ENCODE measurements around the gene RDH16.
"Not testable (repeated sequence)": the region's sequence is repeated elsewhere in the genome, so short reads cannot be mapped to it uniquely, and the experiment has no call there.

The RDH16 gene

GRCh38 chr12:56953314-56953713, 4.1 kb downstream of the RDH16 start:
- peak; percentile 2 for DNase-seq (ENCODE audit: low spot score)

GRCh38 chr12:56951582-56952339, 5.6 kb downstream of the RDH16 start:
- peak; percentile 7 for DNase-seq (ENCODE audit: low spot score)

GRCh38 chr12:56948881-56949280, 8.5 kb downstream of the RDH16 start:
- DNase-seq (ENCODE audit: low spot score) = no peak

GRCh38 chr12:56948457-56948777, 9.0 kb downstream of the RDH16 start:
- DNase-seq (ENCODE audit: low spot score) = no peak

- DNase-seq (ENCODE audit: low spot score) = no peak
These were observed 9.6 kb downstream of the RDH16 start for GRCh38 chr12:56947633-56948456.

- no peak for DNase-seq (ENCODE audit: low spot score)
These were observed 13.5 kb downstream of the RDH16 start for GRCh38 chr12:56943878-56944277.

- DNase-seq (ENCODE audit: low spot score) = not testable (repeated sequence)
These were observed 14.0 kb downstream of the RDH16 start for GRCh38 chr12:56943374-56943773.

GRCh38 chr12:56941299-56942017, 15.9 kb downstream of the RDH16 start:
- no peak for DNase-seq (ENCODE audit: low spot score)

- DNase-seq (ENCODE audit: low spot score) = not testable (repeated sequence)
These were observed 16.5 kb downstream of the RDH16 start for GRCh38 chr12:56940942-56941298.

GRCh38 chr12:56935752-56936151, 21.7 kb downstream of the RDH16 start:
- no peak for DNase-seq (ENCODE audit: low spot score)

- no peak for DNase-seq (ENCODE audit: low spot score)
These were observed 22.3 kb downstream of the RDH16 start for GRCh38 chr12:56935157-56935556.

GRCh38 chr12:56933826-56934625, 23.4 kb downstream of the RDH16 start, which contains the start of gene SDR9C7:
TSS of gene SDR9C7 (minus strand) at chr12:56934408. CDS start at chr12:56934261, 147 bp downstream.
- DNase-seq (ENCODE audit: low spot score) = no peak

GRCh38 chr12:56932867-56933266, 24.5 kb downstream of the RDH16 start:
- DNase-seq (ENCODE audit: low spot score) = no peak

GRCh38 chr12:56932146-56932545, 25.3 kb downstream of the RDH16 start:
- no peak for DNase-seq (ENCODE audit: low spot score)

GRCh38 chr12:56931474-56931978, 25.9 kb downstream of the RDH16 start:
- DNase-seq (ENCODE audit: low spot score) = peak; percentile 39

GRCh38 chr12:56930241-56930640, 27.2 kb downstream of the RDH16 start:
- DNase-seq (ENCODE audit: low spot score) = no peak

- DNase-seq (ENCODE audit: low spot score) = no peak
These were observed 27.6 kb downstream of the RDH16 start for GRCh38 chr12:56929780-56930179.

- no peak for DNase-seq (ENCODE audit: low spot score)
These were observed 29.1 kb downstream of the RDH16 start for GRCh38 chr12:56928262-56928661.

GRCh38 chr12:56927281-56927680, 30.1 kb downstream of the RDH16 start:
- no peak for DNase-seq (ENCODE audit: low spot score)

GRCh38 chr12:56922031-56922430, 35.4 kb downstream of the RDH16 start:
- no peak for DNase-seq (ENCODE audit: low spot score)

GRCh38 chr12:56921346-56921745, 36.1 kb downstream of the RDH16 start:
- DNase-seq (ENCODE audit: low spot score) = no peak

GRCh38 chr12:56918139-56918538, 39.3 kb downstream of the RDH16 start:
- not testable (repeated sequence) for DNase-seq (ENCODE audit: low spot score)

All from iPS-NIHi11 (cell line).